Brain microvascular endothelial cell (primary cell): Measurements from ENCODE around the gene CRYGA.

Experiments used
- DNase-seq: peaks from one replicate; pipeline ENCODE4 v3.0.0-alpha.2; 2020
- H3K27ac ChIP-seq: fragments of 250-450 bp; sonication (Bioruptor Pico); 2 replicates; pipeline ENCODE4 v1.5.1; 2020; ENCODE audit warnings: mild to moderate bottlenecking, moderate library complexity
- H3K27me3 ChIP-seq: fragments of 250-450 bp; sonication (Bioruptor Pico); replicated peaks from 2 replicates; pipeline ENCODE4 v1.5.1; 2020; ENCODE audit warnings: mild to moderate bottlenecking
- H3K36me3 ChIP-seq: fragments of 250-450 bp; sonication (Bioruptor Pico); replicated peaks from 2 replicates; pipeline ENCODE4 v1.5.1; 2020; ENCODE audit warnings: mild to moderate bottlenecking
- H3K4me3 ChIP-seq: 2 replicates; pipeline ENCODE4 v1.5.1; 2011; ENCODE audit warnings: low read depth, mild to moderate bottlenecking, control low read depth, low read length, moderate library complexity
- CTCF ChIP-seq: IDR thresholded peaks from 2 replicates; pipeline ENCODE4 v1.5.1; 2011; ENCODE audit warnings: low read depth, mild to moderate bottlenecking, moderate library complexity, low read length, control low read depth, inconsistent platforms; ENCODE audit errors: missing control alignments
- in situ Hi-C: cut with HindIII; loops from 2 replicates; pipeline ENCODE4 v1.10.0; 2017; ENCODE audit warnings: low sequenced_read_pairs, low pct_ligation_motif_present

CRYGA gene

GRCh38 chr2:208192611-208193236 lies 29.3 kb upstream of the CRYGA start:
- H3K36me3 ChIP-seq, result no peaks in the 10 kb centered on the region
- no peak overlapping the region for H3K4me3 ChIP-seq
- no peak for DNase-seq
- H3K27ac ChIP-seq, result no peak overlapping the region
- in situ Hi-C loops, result no loop called here
- TF ChIP-seq CTCF, result no peak
- no peaks in the 10 kb centered on the region for H3K27me3 ChIP-seq

- no peaks in the 10 kb centered on the region for H3K36me3 ChIP-seq
- no peak for TF ChIP-seq CTCF
- no peaks in the 10 kb centered on the region for H3K27me3 ChIP-seq
- in situ Hi-C loops, result no loop called here
- H3K4me3 ChIP-seq, result no peak within 1 kb of the TSS
- DNase-seq, result no peak
- H3K27ac ChIP-seq, result no peak within 1 kb of the TSS
Measured at GRCh38 chr2:208189810-208190503, 26.6 kb upstream of the CRYGA start, which contains the start of gene C2orf80. Gene C2orf80 (minus strand): TSS chr2:208190030. CDS start chr2:208186986, 3,044 bp downstream.

- DNase-seq, result no peak
- no peak overlapping the region for H3K4me3 ChIP-seq
- H3K27me3 ChIP-seq, result no peaks in the 10 kb centered on the region
- in situ Hi-C loops, result no loop called here
- no peaks in the 10 kb centered on the region for H3K36me3 ChIP-seq
- no peak for TF ChIP-seq CTCF
- no peak overlapping the region for H3K27ac ChIP-seq
Measured at GRCh38 chr2:208189069-208189809, 25.9 kb upstream of the CRYGA start.

GRCh38 chr2:208186893-208187292 lies 23.5 kb upstream of the CRYGA start:
- Histone ChIP-seq H3K27me3 (peaks cover 2% of the 10 kb centered on the region), H3K36me3 (no peaks in the 10 kb centered on the region), H3K27ac (no peak overlapping the region), H3K4me3 (no peak overlapping the region)
- TF ChIP-seq CTCF, result no peak
- in situ Hi-C loops, result no loop called here
- no peak for DNase-seq

- in situ Hi-C loops, result no loop called here
- DNase-seq, result no peak
- no peak for TF ChIP-seq CTCF
Measured at GRCh38 chr2:208186465-208186864, 23.1 kb upstream of the CRYGA start.

More at GRCh38 chr2:208186465-208186864, 23.1 kb upstream of the CRYGA start:
- H3K4me3 ChIP-seq, result no peak overlapping the region
- no peak overlapping the region for H3K27ac ChIP-seq
- no peaks in the 10 kb centered on the region for H3K36me3 ChIP-seq
- peaks cover 2% of the 10 kb centered on the region for H3K27me3 ChIP-seq
